Osteocyte (in vitro differentiated cells): ENCODE results near the gene ZNF528. TPM values are rescaled to one million over a fixed set of nuclear protein-coding genes. Genes with fewer than 3 reads are reported as not detected.

Experiments
- DNase-seq: peaks from one replicate; pipeline ENCODE4 v3.0.0; 2021; ENCODE audit warnings: mixed read lengths; ENCODE audit not compliant: unreplicated experiment; ENCODE audit errors: extremely low spot score
- H3K27ac Mint-ChIP-seq: one replicate; pipeline ENCODE4 v1.8.0; 2021; ENCODE audit warnings: mild to moderate bottlenecking, mixed read lengths; ENCODE audit not compliant: unreplicated experiment
- H3K27me3 Mint-ChIP-seq: one replicate; pipeline ENCODE4 v1.8.0; 2021; ENCODE audit warnings: mixed read lengths; ENCODE audit not compliant: unreplicated experiment
- H3K36me3 Mint-ChIP-seq: one replicate; pipeline ENCODE4 v1.8.0; 2021; ENCODE audit warnings: mixed read lengths; ENCODE audit not compliant: unreplicated experiment
- H3K4me1 Mint-ChIP-seq: one replicate; pipeline ENCODE4 v1.8.0; 2021; ENCODE audit warnings: mixed read lengths; ENCODE audit not compliant: unreplicated experiment
- H3K4me3 Mint-ChIP-seq: one replicate; pipeline ENCODE4 v1.8.0; 2021; ENCODE audit warnings: mild to moderate bottlenecking, moderate library complexity, mixed read lengths; ENCODE audit not compliant: unreplicated experiment
- H3K9me3 Mint-ChIP-seq: one replicate; pipeline ENCODE4 v1.8.0; 2021; ENCODE audit warnings: mixed read lengths; ENCODE audit not compliant: unreplicated experiment
- long read RNA-seq: library from polyadenylated mRNA; unstranded; transcript quantifications from one replicate; pipeline ENCODE4 v2.0.0, GENCODE V29; 2021
- total RNA-seq: library from RNA; stranded (reverse); gene quantifications from 2 replicates; pipeline ENCODE4 v1.2.1, GENCODE V29; 2021
- TF ChIP-seq, protein P1 (sequence below): fragments of 200-600 bp; sonication (generic); IDR thresholded peaks from 2 replicates; pipeline ENCODE4 v1.5.0; 2021; ENCODE audit warnings: antibody characterized with exemption, mild to moderate bottlenecking, moderate library complexity

ZNF528 gene
- 1.5 and 1.8 TPM in 2 replicates for total RNA-seq
- long read RNA-seq, partial matches to known transcripts, result 0 of 1 reads
- long read RNA-seq, other reads (novel, unspliced or antisense), result 0 of 1 reads

DNA sequence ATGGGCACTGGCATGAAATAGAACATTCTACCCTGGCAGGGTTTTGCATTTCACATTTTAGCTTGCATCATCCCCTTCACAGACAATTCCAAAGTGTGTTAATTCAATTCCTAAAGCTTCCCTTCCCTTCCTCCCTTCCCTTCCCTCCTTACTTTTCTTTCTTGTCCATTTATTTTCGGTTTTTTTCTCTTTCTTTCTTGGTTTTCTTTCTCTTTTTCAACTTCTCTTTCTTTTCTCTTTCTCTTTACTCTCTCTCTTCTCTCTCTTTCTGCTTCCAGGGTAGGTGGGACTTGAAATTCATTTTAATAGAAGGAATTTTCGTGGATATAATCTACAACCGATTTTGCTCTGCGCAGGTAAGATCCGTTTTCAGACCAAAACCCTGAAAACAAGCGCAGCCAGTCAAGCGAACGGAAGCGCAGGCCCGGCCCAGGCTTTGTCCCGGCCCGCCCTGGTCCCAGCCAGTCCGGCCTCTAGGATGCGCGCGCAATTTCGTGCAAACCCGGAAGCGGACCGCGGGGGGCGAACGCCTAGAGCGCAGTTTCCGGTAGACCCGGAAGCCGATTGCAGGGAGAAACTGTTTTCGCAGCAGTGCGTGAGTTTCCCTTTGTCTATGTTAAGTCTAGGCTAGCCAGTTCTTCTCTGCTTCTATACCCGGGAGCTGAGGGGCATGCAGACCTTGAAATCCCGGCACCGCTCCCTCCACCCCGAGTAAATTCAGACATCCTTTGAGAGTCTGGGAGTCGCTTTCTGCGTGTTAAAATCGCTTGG lies at the start of gene ZNF528:
TSS of gene ZNF528 (plus strand) at position 540 of the 771 bp plus-strand sequence. CDS start 4,165 bp downstream, outside the sequence.
- peak within 1 kb of the TSS; percentile 22 for H3K4me3 Mint-ChIP-seq
- no peaks in the 10 kb centered on the region for H3K4me1 Mint-ChIP-seq
- DNase-seq, result no peak
- peaks cover 46% of the 10 kb centered on the region for H3K9me3 Mint-ChIP-seq
- H3K36me3 Mint-ChIP-seq, result no peaks in the 10 kb centered on the region
- H3K27me3 Mint-ChIP-seq, result no peaks in the 10 kb centered on the region
- no peak within 1 kb of the TSS for H3K27ac Mint-ChIP-seq
- TF ChIP-seq, protein P1, sequence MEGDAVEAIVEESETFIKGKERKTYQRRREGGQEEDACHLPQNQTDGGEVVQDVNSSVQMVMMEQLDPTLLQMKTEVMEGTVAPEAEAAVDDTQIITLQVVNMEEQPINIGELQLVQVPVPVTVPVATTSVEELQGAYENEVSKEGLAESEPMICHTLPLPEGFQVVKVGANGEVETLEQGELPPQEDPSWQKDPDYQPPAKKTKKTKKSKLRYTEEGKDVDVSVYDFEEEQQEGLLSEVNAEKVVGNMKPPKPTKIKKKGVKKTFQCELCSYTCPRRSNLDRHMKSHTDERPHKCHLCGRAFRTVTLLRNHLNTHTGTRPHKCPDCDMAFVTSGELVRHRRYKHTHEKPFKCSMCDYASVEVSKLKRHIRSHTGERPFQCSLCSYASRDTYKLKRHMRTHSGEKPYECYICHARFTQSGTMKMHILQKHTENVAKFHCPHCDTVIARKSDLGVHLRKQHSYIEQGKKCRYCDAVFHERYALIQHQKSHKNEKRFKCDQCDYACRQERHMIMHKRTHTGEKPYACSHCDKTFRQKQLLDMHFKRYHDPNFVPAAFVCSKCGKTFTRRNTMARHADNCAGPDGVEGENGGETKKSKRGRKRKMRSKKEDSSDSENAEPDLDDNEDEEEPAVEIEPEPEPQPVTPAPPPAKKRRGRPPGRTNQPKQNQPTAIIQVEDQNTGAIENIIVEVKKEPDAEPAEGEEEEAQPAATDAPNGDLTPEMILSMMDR, result no peak

DNA sequence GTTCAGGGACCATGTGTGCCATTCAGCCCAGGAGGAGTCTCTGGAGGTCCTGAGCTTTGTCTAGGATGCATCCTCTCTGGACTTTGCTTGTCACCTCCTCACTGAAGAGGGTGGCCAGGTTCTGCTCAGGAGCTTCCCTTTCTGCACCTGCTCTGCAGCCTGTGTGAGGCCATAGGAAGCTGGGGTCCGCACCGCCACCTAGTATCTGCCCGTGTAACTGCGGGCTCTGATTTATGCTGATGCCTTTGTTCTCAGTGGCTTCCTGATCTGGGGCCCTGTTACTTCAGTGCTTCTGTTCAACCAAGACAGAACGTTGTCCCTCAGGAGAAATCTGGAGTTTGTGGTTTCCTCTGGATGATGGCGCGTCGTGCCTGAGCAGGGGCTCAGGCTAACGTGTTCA lies 46.1 kb upstream of the ZNF528 start:
- H3K27me3 Mint-ChIP-seq, result no peaks in the 10 kb centered on the region
- H3K4me1 Mint-ChIP-seq, result no peaks in the 10 kb centered on the region
- H3K9me3 Mint-ChIP-seq, result peaks cover 45% of the 10 kb centered on the region
- H3K27ac Mint-ChIP-seq, result no peak overlapping the region
- H3K4me3 Mint-ChIP-seq, result no peak overlapping the region
- DNase-seq, result no peak
- peaks cover 67% of the 10 kb centered on the region for H3K36me3 Mint-ChIP-seq
- TF ChIP-seq, protein P1, result no peak

DNA sequence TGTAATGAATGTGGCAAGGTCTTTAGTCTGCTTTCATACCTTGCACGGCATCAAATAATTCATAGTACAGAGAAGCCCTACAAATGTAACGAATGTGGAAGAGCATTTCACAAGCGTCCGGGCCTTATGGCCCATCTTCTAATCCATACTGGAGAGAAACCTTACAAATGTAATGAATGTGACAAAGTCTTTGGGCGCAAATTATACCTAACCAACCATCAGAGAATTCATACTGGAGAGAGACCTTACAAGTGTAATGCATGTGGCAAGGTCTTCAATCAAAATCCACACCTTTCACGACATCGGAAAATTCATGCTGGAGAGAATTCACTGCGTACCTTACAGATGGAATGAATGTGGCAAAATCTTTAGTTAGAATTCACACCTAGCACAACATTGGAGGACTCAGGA lies 31.2 kb upstream of the ZNF528 start:
- Mint-ChIP-seq H3K4me3 (no peak overlapping the region), H3K27ac (no peak overlapping the region), H3K9me3 (peaks cover 43% of the 10 kb centered on the region), H3K36me3 (peaks cover 26% of the 10 kb centered on the region), H3K27me3 (no peaks in the 10 kb centered on the region), H3K4me1 (no peaks in the 10 kb centered on the region)
- DNase-seq, result no peak
- TF ChIP-seq, protein P1, result no peak

DNA sequence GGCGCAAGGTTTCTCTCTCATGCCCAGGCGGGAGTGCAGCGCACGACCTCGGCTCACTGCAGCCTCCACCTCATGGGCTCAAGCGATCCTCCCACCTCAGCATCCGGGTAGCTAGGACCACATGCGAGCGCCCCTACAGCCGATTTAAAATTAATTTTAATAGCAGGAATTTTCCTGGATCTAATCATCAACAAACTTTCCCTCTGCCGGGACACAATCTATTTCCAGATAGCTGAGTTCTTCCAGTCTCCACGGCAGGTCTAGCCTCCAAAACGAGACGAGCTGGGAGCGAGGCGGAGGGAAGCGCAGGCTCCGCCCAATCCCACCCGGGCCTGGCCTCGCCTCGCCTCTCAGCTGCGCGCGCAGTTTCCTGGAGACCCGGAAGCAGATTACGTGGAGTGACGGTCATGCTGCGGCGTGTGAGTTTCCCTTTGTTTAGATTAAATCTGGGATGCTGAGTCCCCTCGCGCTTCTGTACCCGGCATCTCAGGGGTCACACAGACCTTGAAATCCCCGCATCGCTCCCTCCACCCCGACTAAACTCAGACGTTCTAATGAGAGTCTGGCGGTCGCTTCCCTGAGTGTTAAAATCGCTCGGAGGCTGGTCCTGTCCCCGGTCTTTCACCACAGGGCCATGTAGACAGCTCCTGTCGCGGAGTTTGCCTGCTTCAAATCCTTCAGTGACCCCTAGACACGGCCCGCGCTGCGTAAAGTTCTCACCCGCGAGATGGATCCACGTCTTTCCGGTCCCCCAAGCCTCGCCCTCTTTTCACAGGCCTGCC lies 27.9 kb upstream of the ZNF528 start, which contains the start of gene ZNF880:
TSS of gene ZNF880 (plus strand) at position 365 of the 782 bp plus-strand sequence. CDS start at position 408, 43 bp downstream.
- Mint-ChIP-seq H3K9me3 (peaks cover 39% of the 10 kb centered on the region), H3K27ac (peak within 1 kb of the TSS; percentile 23), H3K4me1 (no peaks in the 10 kb centered on the region), H3K4me3 (peak within 1 kb of the TSS; percentile 18), H3K27me3 (no peaks in the 10 kb centered on the region), H3K36me3 (peaks cover 24% of the 10 kb centered on the region)
- TF ChIP-seq, protein P1, result no peak
- peak; percentile 77 for DNase-seq

DNA sequence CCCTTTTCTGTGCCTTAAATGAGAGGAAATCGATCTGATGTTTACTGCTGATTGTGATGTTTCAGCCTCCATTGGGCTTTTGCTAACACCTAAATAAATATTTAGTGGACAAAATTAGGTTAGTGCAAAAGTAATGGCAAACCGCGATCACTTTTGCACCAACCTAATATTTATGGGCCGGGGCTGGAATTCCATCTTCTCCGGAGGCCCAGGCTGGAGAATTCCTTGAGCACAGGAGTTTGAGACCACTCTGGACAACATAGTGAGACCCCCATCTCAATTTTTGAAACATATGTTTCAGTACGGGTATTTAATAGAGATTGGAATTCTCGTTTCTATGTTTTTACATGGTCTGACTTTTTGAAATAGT lies 27.3 kb upstream of the ZNF528 start:
- Mint-ChIP-seq H3K9me3 (peaks cover 40% of the 10 kb centered on the region), H3K4me3 (no peak overlapping the region)

More for the DNA sequence above, 27.3 kb upstream of the ZNF528 start:
- Mint-ChIP-seq H3K4me1 (no peaks in the 10 kb centered on the region), H3K27ac (no peak overlapping the region), H3K36me3 (peaks cover 24% of the 10 kb centered on the region), H3K27me3 (no peaks in the 10 kb centered on the region)
- no peak for DNase-seq
- TF ChIP-seq, protein P1, result no peak
